Motor neuron (in vitro differentiated cells): ENCODE results near the gene CHPF. TPM values are rescaled to one million over a fixed set of nuclear protein-coding genes. Genes with fewer than 3 reads are reported as not detected.

ENCODE experiments used
- ATAC-seq, 8 experiments: fragments of 200-7000 bp; cut with Tn5 transposase; replicated peaks in 6 of 8; 2 replicates each; pipeline ENCODE4 v1.8.0; 2021; ENCODE audit warnings: mild to moderate bottlenecking in 8 of 8, moderate library complexity in 8 of 8
- H3K27ac ChIP-seq, 2 donors: fragments of 250-450 bp; sonication (Bioruptor Pico); 2 replicates each; pipeline ENCODE4 v1.9.0; 2021; ENCODE audit warnings: antibody characterized with exemption in 2 of 2, mild to moderate bottlenecking in 2 of 2, moderate library complexity in 1 of 2
- H3K4me1 ChIP-seq, 2 donors: fragments of 250-450 bp; sonication (Bioruptor Pico); replicated peaks in 1 of 2; 2 replicates each; pipeline ENCODE4 v1.6.1; 2021; ENCODE audit warnings: antibody characterized with exemption in 2 of 2, mild to moderate bottlenecking in 2 of 2, moderate library complexity in 1 of 2
- H3K4me3 ChIP-seq, 5 donors: fragments of 250-450 bp; sonication (Bioruptor Pico); 2 replicates each; pipeline ENCODE4 v1.9.0; 2021; ENCODE audit warnings: antibody characterized with exemption in 5 of 5, mild to moderate bottlenecking in 5 of 5, moderate library complexity in 4 of 5
- WGBS, 10 experiments: fragments of 450-650 bp; shearing (Covaris generic); methylation state at CpG; one replicate each; pipeline ENCODE4 v1.0.0; 2022; 5-methylcytosine and 5-hydroxymethylcytosine counted together
- in situ Hi-C, 9 experiments: fragments of 400-800 bp; cut with MboI; loops; one replicate each; pipeline ENCODE4 v1.15.0; 2021; ENCODE audit warnings: low sequenced_read_pairs in 9 of 9, low pct_unique_long_range_greater_than_20kb in 2 of 9; ENCODE audit not compliant: unreplicated experiment in 9 of 9
- total RNA-seq, 8 experiments: library from RNA; unstranded; fragments of 300-600 nt; gene quantifications; 2 replicates each; pipeline versions ENCODE4 v1.2.3 to v1.2.4, GENCODE V29; 2022

Gene CHPF
- total RNA-seq, 8 experiments from 2014 or later, result 20.9 to 164 (median 56.8) TPM

DNA sequence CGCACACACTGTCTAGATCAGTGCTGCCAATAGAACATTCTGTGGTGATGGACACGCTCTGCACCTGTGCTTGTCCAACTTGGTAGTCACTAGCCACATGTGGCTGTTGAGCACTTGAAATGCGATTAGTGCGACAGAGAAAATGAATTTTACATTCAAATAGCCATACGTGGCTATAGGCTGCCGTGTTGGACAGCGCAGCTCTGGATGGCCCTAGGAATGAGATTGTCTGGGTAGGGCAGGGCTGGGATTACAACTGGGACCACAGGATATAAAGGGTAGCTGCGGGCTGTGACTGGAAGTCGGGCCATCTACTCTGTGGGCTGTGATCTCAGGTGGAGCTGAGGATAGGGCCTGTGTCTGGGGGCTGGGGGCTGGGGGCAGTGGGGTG is 24.1 kb downstream of the CHPF start:
- in situ Hi-C loops, result loop anchor here in 1 of 9 experiments (25.0 kb wide), 1 partner anchor 107 kb away; the partner anchor contains the start of gene DES
- H3K4me1 ChIP-seq, result peaks cover 86 to 89% of the 10 kb centered on the region in 2 donors

DNA sequence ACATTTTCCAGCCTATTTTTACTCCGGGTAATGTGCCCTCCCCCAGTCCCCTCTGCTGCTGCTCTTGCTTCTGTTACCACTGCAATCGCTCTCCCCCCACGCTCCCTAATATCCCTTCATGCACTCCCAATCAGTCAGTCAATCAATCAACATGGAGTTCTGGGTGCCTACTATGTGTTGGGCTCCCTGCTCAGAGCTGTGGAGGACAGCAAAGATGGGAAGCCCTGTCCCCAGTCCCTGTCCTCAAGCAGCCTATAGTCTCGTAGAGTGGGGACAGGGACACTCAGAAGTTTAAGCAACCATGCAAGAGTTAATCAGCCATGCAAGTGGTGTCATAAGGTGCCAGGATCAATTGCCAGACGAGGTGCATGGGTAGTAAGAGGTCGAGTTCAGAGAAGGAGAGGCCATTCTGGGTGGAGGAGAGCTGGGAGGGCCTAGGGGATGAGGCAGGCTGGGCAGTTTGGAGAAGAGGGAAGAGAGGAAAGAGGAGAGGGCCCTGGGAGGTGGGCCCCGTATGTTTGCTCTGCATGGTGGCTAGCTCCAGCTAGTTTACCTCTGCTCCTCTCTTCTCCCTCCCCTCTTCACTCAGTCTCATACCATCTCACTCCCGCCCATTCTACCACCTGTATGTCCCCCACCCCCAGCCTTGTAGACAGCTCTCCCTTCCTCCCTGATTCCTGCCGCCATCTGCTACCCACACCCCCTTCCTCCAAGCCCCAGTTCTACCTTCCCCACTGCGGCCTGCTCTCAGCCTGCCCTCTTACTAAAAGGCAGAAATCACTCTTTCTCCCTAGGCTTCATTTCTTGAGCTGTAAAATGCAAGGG is 25.4 kb downstream of the CHPF start:
- 0 to 80% (median 59%) methylated on average over 1 to 4 of the region's 10 CpGs; no CpG with 5 or more reads in 3 of the 10 experiments for WGBS, 10 experiments
- ATAC-seq, result no peak
- Histone ChIP-seq H3K27ac (peak overlapping the region; percentile 15 to 48), H3K4me3 (no peak overlapping the region), H3K4me1 (peaks cover 95 to 96% of the 10 kb centered on the region in 2 donors)
- in situ Hi-C loops, result loop anchor here in 1 of 9 experiments (25.0 kb wide), 1 partner anchor 106 kb away; the partner anchor contains the start of gene DES

More for the DNA sequence above, 24.1 kb downstream of the CHPF start:
- H3K4me3 ChIP-seq, result no peak overlapping the region
- WGBS, 10 experiments, result 80 to 100% (median 100%) methylated on average over 1 to 4 of the region's 9 CpGs; no CpG with 5 or more reads in 5 of the 10 experiments
- ATAC-seq, result no peak
- H3K27ac ChIP-seq, result peak overlapping the region; percentile 56 to 80

GRCh38 chr2:219516888-219517287 is 26.7 kb downstream of the CHPF start:
- 79 to 100% methylated on average over 1 to 5 of the region's 7 CpGs; no CpG with 5 or more reads in 8 of the 10 experiments for WGBS, 10 experiments
- Histone ChIP-seq H3K4me1 (peaks cover 97 to 98% of the 10 kb centered on the region in 2 donors), H3K4me3 (peak overlapping the region in 2 of 5 donors; percentile 5 to 19), H3K27ac (peak overlapping the region; percentile 41 to 86)
- in situ Hi-C loops, result loop anchor here in 1 of 9 experiments (25.0 kb wide), 1 partner anchor 105 kb away; the partner anchor contains the start of gene DES
- ATAC-seq, result no peak

GRCh38 chr2:219515874-219516629 is 27.6 kb downstream of the CHPF start:
- no peak for ATAC-seq
- Histone ChIP-seq H3K4me3 (peak overlapping the region in 2 of 5 donors; percentile 5 to 19), H3K27ac (peak overlapping the region; percentile 42 to 86), H3K4me1 (peaks cover 97 to 98% of the 10 kb centered on the region in 2 donors)
- 57 to 100% (median 100%) methylated on average over 1 to 4 of the region's 17 CpGs; no CpG with 5 or more reads in 5 of the 10 experiments for WGBS, 10 experiments
- in situ Hi-C loops, result loop anchor here in 1 of 9 experiments (25.0 kb wide), 1 partner anchor 104 kb away; the partner anchor contains the start of gene DES

- Histone ChIP-seq H3K4me3 (peak overlapping the region in 1 of 5 donors; percentile 19), H3K27ac (peak overlapping the region; percentile 84 to 86), H3K4me1 (peaks cover 96 to 97% of the 10 kb centered on the region in 2 donors)
- 83 to 100% (median 93%) methylated on average over 1 to 7 of the region's 21 CpGs; no CpG with 5 or more reads in 5 of the 10 experiments for whole genome bisulfite sequencing, 10 experiments
- ATAC-seq, result no peak
- in situ Hi-C loops, result loop anchor here in 1 of 9 experiments (25.0 kb wide), 1 partner anchor 103 kb away; the partner anchor contains the start of gene DES
These were observed 28.8 kb downstream of the CHPF start for GRCh38 chr2:219514836-219515235.

- WGBS, 10 experiments, result 0 to 73% (median 30%) methylated on average over 1 to 5 of the region's 31 CpGs; no CpG with 5 or more reads in 6 of the 10 experiments
- in situ Hi-C loops, result loop anchor here in 1 of 9 experiments (25.0 kb wide), 1 partner anchor 102 kb away; the partner anchor contains the start of gene DES
- ATAC-seq, result peak in 6 of 8 experiments; percentile 6 to 69 (median 62)
- Histone ChIP-seq H3K4me1 (peaks cover 96 to 97% of the 10 kb centered on the region in 2 donors), H3K4me3 (peak within 1 kb of the TSS in 4 of 5 donors; percentile 2 to 19 (median 14)), H3K27ac (peak within 1 kb of the TSS; percentile 84 to 89)
These were observed 29.3 kb downstream of the CHPF start, which contains the start of gene ASIC4 for GRCh38 chr2:219514196-219514761. Gene ASIC4 (plus strand): TSS chr2:219514482. CDS start chr2:219514725, 243 bp downstream.

GRCh38 chr2:219513787-219514186 is 29.8 kb downstream of the CHPF start:
- in situ Hi-C loops, result loop anchor here in 1 of 9 experiments (25.0 kb wide), 1 partner anchor 101 kb away; the partner anchor contains the start of gene DES
- 20 to 80% methylated on average over 1 of the region's 4 CpGs; no CpG with 5 or more reads in 8 of the 10 experiments for WGBS, 10 experiments
- Histone ChIP-seq H3K27ac (peak overlapping the region; percentile 84 to 89), H3K4me1 (peaks cover 96 to 97% of the 10 kb centered on the region in 2 donors), H3K4me3 (peak overlapping the region in 4 of 5 donors; percentile 2 to 19 (median 14))
- peak in 5 of 8 experiments; percentile 0 to 21 (median 6) for ATAC-seq

DNA sequence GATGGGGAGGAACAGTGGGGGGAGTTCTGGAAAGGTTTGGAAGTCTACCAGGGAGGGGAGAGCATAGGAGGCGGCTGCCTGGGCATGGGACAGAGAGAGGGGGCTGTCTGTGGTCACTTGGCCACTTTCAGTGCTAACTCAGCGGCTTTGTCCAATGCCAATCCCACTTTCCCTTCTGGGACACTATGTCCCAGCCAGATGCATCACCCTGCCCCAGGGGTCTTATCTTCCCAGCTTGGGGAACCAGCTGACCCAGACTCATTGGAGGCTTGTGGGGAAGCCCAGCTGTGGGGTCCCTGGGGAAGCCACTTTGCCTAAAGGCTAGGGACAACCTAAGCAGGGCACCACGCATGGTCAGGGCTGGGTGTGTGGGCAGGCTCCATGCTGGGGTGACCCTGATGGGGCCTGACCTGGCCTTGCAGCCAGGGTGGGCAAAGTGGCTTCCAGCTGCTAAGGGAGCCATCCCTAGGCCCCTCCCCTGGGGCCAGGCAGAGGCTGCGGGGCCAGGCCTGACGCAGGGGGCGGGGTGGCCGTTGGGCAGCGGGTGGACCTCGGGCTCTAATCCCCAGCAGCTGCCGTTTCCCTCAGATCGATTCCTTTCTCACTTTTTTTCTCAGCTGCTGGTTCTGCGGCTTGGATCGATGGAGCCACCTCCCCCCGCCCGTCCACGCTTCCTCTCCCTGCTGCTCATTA is 30.9 kb downstream of the CHPF start:
- Histone ChIP-seq H3K27ac (peak overlapping the region; percentile 84 to 89), H3K4me3 (no peak overlapping the region), H3K4me1 (peaks cover 98% of the 10 kb centered on the region in 2 donors)
- in situ Hi-C loops, result loop anchor here in 1 of 9 experiments (25.0 kb wide), 1 partner anchor 100 kb away; the partner anchor contains the start of gene DES
- 53 to 83% (median 80%) methylated on average over 1 to 2 of the region's 16 CpGs; no CpG with 5 or more reads in 5 of the 10 experiments for WGBS, 10 experiments
- ATAC-seq, result peak in 2 of 8 experiments; percentile 6 to 10

DNA sequence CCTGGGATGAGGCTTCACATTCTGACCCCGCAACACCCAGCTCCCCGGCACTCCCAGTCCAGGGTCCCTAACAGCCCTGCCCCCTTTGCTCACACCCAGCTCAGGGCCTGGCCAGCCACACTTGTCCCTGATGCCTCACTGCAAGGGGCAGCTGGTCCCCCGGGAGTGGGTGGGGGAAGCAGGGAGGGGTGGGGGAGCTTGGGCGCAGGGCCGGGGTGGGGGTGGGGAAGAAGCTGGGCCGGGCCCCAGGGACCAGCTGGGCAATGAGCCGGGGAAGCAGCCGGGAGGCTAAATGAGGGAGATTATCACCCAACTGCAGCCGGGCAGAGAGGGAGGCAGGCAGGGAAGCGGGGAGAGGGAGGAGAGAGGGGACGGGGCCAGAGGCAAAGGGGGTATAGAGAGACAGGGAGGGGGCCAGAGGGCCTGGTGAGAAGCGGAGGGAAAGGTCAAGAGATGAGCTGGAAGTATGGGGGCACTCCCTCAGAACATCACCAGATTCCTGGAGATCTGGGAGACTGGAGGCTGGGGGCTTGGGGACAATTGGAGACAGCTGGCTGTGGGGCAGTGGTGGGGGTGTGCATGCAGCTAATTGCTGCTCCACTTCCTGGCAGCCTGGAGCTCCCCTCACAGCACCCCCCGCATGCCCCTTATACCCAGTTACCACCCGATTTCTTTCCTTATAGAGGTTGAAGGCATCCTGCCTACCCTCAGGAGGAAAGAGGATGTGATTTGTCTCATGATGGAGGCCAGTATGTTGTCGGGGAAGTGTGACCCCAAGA is 31.9 kb downstream of the CHPF start:
- Histone ChIP-seq H3K27ac (peak overlapping the region; percentile 84 to 89), H3K4me3 (no peak overlapping the region), H3K4me1 (peaks cover 98 to 100% of the 10 kb centered on the region in 2 donors)
- in situ Hi-C loops, result loop anchor here in 1 of 9 experiments (25.0 kb wide), 1 partner anchor 99 kb away; the partner anchor contains the start of gene DES
- ATAC-seq, result no peak
- WGBS, 10 experiments, result 17 to 100% (median 57%) methylated on average over 1 to 2 of the region's 15 CpGs; no CpG with 5 or more reads in 4 of the 10 experiments

GRCh38 chr2:219510512-219511135 is 33.0 kb downstream of the CHPF start:
- peak in 5 of 8 experiments; percentile 41 to 65 (median 54) for ATAC-seq
- Histone ChIP-seq H3K4me1 (peaks cover 95% of the 10 kb centered on the region in 2 donors), H3K27ac (peak overlapping the region; percentile 85 to 89), H3K4me3 (peak overlapping the region in 2 of 5 donors; percentile 0 to 5)
- no CpG with 5 or more reads among the region's 22 CpGs for WGBS, 10 experiments
- in situ Hi-C loops, result loop anchor here in 1 of 9 experiments (25.0 kb wide), 1 partner anchor 98 kb away; the partner anchor contains the start of gene DES
